HG02588 (cell line): Measurements from ENCODE around the gene OR10V1.

Experiments
- ATAC-seq: cut with Tn5 transposase; IDR thresholded peaks from one replicate; pipeline ENCODE4 v1.9.1; 2021; ENCODE audit warnings: mild to moderate bottlenecking, moderate library complexity; ENCODE audit not compliant: unreplicated experiment

OR10V1 gene

DNA sequence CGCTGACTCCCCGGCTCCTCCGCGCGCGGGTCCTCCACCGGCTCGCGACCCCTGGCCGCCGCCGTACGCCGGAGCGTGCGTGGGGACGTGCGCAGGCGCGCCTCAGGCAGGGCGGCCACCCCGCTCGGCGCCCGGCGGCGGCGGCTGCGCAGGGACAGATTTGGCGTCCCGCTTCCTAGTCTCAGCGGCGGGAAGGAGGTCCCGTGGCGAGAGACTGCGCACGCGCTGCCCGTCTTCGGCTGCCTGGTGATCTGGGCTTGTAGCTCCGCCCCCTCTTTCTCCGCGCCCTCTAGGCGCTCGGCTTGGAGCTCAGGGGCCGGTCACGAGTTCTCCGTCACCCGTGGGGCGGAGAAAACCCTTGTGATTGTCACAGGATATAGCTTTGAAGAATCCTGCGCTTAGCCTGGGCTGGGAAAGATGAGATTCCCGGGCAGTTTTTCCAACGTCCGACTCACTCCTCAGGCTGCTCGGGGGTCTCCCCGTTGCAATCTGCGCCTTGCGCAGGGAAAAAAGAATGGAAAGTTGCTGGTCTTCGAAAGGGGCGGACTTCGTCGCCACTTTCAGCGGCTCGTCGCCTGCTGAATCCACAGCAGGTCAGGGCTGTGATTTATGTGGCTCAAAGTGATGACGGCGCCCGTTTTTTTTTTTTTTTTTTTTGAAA is 44.6 kb downstream of the OR10V1 start, which contains the start of gene PATL1:
PATL1 (minus strand) TSS at position 88 of the 661 bp plus-strand sequence. CDS start 142 bp downstream, outside the sequence.
- peak; percentile 91 for ATAC-seq

DNA sequence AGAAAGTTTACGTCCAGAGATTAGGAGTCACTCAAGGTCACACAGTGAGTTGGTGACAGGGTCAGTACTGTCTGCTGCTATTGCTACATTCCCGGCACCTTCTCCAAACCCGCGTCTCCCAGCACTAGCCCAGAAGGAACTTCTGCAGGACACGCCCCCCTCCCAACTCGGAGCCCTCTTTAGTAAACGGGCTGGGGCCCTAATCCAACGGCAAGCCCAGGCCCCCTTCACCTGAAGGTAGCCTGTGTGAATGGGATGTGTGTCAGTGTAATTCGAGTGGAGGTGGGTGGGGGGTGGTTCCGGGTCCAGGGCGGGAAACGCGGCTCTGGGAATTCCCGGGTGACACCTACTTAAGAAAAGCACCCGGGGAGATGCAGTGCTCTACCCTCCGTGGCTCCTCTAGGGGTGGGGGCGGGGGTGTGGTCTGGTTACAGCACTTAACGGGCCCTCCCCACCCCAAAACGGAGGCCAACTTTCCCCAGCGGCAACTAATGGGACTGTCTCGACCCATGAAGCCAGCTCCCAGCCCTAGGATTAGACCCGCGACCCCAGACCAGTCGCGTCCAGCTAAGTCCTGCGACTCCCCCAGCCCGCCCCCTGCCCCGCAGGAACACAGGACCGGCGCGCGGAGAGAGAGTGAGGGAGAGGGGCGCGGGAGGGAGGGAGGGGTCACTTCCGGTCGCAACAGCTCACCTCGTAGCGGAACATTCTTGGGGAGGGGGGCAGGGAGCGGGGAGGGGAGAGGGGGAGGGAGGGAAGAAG is 45.3 kb downstream of the OR10V1 start:
- ATAC-seq: peak; percentile 13

DNA sequence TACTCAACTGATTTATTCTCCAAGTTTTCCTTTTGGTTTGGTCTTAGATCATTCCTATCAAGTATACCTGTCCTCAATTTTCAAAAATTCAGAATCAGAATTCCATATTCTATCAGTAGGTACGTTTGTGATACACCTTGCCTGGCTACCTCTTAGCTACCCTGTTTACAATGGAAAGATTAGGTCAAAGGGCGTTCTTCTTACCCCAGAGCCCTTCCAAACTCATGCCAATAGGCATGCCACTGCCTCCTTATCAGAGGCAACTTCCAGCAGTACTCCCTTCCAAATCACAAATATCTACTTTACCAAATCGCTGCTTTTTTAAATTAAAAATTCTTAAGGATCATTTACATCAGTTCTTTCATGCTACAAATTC is 45.8 kb downstream of the OR10V1 start:
- no peak for ATAC-seq

GRCh38 chr11:59666969-59667368 is 46.7 kb downstream of the OR10V1 start:
- ATAC-seq: no peak
